ENCODE measurements around the gene KRT4.

The KRT4 gene

GRCh38 chr12:52781399-52782082 is 32.4 kb downstream of the KRT4 start:
- DNase-seq = no peak
- TF ChIP-seq POLR2A (IDR thresholded peaks at IDR 0.05; ENCODE audit: low read length) (no peak), GATA1 (IDR thresholded peaks at IDR 0.05; ENCODE audit: low read depth, low read length) (no peak)

DNA sequence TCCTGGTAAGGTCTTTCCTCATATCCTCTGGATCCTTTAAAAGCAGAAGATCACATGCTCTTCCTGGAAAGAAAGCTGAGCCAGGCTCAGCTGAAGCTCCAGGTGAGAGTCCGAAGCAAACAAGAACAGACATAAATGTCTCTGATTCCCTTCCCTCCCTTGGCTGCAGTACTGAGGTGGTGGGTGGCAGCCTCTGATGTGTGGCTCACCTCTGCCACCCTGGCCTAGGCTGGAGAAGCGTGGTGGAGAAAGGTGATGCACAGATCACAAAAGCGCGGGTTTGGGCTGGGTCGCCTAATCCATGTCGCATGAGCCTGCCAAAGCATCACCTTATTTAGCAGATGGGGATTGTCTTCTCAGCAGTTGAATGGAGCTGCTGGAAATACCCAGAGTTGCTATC is 34.0 kb downstream of the KRT4 start:
- no peak for DNase-seq
- no peak for TF ChIP-seq POLR2A (IDR thresholded peaks at IDR 0.05; ENCODE audit: low read length)
- TF ChIP-seq GATA1 (IDR thresholded peaks at IDR 0.05; ENCODE audit: low read depth, low read length) = no peak

DNA sequence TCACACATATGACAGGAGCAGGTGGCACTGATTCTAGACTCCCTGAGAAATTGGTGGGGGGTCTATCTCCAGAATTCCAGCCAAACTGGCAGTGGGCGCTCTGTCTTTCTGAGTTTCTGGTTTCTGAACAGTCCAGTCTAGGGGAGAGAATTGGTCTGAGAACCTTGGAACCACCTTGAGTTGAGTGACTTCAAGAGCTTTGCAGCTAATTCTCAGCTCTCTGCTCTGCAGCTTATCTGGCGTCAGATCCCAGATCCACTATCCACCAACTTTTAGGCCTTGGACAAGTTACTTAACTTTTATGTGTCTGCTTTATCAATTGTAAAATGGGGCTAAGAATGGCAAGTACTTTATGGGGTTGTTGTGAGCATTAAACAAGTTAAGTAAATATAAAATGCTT is 35.1 kb downstream of the KRT4 start:
- TF ChIP-seq POLR2A (IDR thresholded peaks at IDR 0.05; ENCODE audit: low read length) (no peak), GATA1 (IDR thresholded peaks at IDR 0.05; ENCODE audit: low read depth, low read length) (no peak)

GRCh38 chr12:52777566-52777965 is 36.4 kb downstream of the KRT4 start:
- TF ChIP-seq POLR2A (IDR thresholded peaks at IDR 0.05; ENCODE audit: low read length) = no peak
- no peak for TF ChIP-seq GATA1 (IDR thresholded peaks at IDR 0.05; ENCODE audit: low read depth, low read length)
- no peak for DNase-seq

More for the DNA sequence above, 35.1 kb downstream of the KRT4 start:
- no peak for DNase-seq

DNA sequence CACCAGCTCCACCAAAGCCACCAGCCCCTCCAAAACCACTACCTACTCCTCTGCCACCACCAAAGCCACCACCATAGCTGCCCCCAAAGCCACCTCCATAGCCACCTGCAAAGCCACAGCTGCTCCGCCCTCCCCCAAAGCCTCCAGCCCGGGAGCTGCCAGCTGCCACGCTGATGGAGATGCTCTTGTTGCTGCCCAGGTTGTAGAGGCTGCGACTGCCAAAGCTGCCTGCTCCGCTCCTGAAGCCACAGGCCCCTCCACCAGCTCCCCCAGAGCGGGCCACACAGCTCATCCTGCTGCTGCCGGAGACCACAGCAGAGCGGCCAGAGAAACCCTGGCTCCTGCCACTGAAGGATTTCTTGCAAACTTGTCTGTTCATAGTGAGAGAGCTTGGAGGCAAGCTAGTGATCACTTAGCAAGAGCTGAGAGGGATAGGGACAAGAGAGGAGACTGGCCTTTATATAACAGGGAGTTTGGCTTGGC is 37.0 kb downstream of the KRT4 start, which contains the start of gene KRT76:
KRT76 (minus strand) TSS at position 433 of the 483 bp plus-strand sequence; CDS start at position 379, 54 bp downstream.
- TF ChIP-seq POLR2A (IDR thresholded peaks at IDR 0.05; ENCODE audit: low read length) (no peak), GATA1 (IDR thresholded peaks at IDR 0.05; ENCODE audit: low read depth, low read length) (no peak)
- DNase-seq = no peak

- no peak for DNase-seq
- TF ChIP-seq POLR2A (IDR thresholded peaks at IDR 0.05; ENCODE audit: low read length) (no peak), GATA1 (IDR thresholded peaks at IDR 0.05; ENCODE audit: low read depth, low read length) (no peak)
These were observed 37.5 kb downstream of the KRT4 start for GRCh38 chr12:52776435-52776834.

DNA sequence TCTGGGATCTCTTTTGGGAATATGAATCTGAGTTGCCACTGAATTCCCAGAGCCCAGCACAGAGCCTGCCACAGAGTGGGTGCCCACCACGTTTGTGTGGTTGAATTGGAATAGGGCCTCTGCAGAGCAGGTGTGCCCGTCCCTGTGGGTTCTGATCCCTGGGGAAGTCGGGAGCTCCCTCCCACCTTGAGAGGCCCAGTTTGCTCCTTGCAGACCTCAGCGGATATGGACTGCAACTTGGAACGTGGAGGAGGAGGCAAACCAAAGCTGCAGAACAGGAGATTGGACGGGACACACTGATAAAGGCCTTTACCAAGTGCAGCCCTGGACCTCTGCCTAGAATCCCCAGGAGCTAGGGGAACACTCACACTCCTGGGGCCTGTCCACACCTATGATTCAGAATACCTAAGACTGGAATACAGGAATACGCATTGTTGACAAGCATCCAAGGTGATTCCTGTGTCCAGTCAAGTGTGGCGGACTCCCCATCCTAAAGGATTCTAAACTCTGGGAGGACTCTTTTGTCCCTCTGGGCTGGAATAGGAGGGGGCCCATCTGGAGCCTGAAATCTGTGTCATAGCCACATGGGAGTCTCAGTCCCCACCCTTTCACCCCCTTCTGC is 39.2 kb downstream of the KRT4 start:
- no peak for DNase-seq
- TF ChIP-seq GATA1 (IDR thresholded peaks at IDR 0.05; ENCODE audit: low read depth, low read length) (no peak), POLR2A (IDR thresholded peaks at IDR 0.05; ENCODE audit: low read length) (no peak)

DNA sequence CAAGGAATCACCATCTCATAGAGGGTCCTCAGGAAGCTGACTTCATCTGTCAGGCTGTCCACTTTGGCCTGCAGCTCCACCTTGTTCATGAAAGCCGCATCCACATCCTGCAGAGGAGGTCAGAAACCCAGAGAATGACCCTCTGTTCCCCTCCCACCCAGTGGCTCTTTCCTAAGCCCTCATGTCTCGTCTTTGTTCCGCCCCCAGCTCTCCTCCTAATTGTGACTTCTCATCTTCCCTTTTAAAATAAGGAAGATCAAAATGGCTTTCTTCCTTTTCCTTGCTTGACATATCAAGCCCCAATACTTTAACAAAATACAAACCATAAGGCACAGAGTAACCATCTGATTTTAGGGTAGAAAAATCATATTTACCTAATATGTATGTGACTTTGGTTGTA is 41.1 kb downstream of the KRT4 start:
- DNase-seq = no peak

DNA sequence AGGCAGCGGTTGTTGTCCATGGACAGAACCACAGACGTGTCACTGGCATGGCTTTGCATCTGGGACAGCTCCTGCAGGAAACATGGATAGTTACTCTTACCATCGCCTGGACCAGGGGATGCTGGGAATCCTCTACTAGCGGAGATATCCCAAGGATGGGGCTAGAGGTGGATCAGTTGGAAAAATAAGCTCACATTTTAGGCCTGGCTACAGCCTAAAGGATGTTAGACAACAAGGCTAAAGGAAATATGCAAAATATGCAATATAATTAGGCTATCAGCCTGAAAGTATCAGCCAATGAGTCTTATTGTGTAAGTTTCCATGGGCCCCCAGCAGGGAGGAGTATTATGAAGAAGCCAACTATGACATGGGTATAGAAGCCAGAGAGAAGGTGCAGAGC is 41.7 kb downstream of the KRT4 start:
- TF ChIP-seq POLR2A (IDR thresholded peaks at IDR 0.05; ENCODE audit: low read length) (no peak), GATA1 (IDR thresholded peaks at IDR 0.05; ENCODE audit: low read depth, low read length) (no peak)
- DNase-seq = no peak

More for the DNA sequence above, 41.1 kb downstream of the KRT4 start:
- TF ChIP-seq POLR2A (IDR thresholded peaks at IDR 0.05; ENCODE audit: low read length) (no peak), GATA1 (IDR thresholded peaks at IDR 0.05; ENCODE audit: low read depth, low read length) (no peak)

GRCh38 chr12:52771505-52771904 is 42.4 kb downstream of the KRT4 start:
- TF ChIP-seq GATA1 (IDR thresholded peaks at IDR 0.05; ENCODE audit: low read depth, low read length) (no peak), POLR2A (IDR thresholded peaks at IDR 0.05; ENCODE audit: low read length) (no peak)

GRCh38 chr12:52771088-52771487 is 42.8 kb downstream of the KRT4 start:
- no peak for DNase-seq
- no peak for TF ChIP-seq POLR2A (IDR thresholded peaks at IDR 0.05; ENCODE audit: low read length)

More at GRCh38 chr12:52771505-52771904, 42.4 kb downstream of the KRT4 start:
- no peak for DNase-seq

GRCh38 chr12:52769946-52770345 is 44.0 kb downstream of the KRT4 start:
- no peak for TF ChIP-seq POLR2A (IDR thresholded peaks at IDR 0.05; ENCODE audit: low read length)
- no peak for TF ChIP-seq GATA1 (IDR thresholded peaks at IDR 0.05; ENCODE audit: low read depth, low read length)
- DNase-seq = no peak

DNA sequence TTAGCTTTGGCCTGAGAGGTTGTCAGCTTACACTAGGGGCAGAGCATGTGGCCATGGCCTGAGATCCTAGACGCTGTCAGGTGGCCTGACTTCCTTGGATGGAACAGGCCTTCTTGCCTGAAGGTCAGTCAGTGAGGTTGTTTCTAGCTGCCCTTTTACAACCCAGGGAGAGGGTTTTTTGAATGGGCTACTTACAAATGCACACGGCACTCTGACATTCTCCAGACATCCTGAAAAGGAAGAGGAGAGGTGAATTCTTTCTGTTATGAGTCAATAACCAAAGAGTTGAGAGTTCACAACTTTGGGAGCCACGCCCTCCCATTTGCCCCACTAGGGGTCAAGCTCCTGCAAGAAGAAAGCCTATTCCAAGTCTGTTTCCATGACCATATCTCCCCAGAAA is 44.6 kb downstream of the KRT4 start:
- DNase-seq = no peak
- TF ChIP-seq POLR2A (IDR thresholded peaks at IDR 0.05; ENCODE audit: low read length) = no peak

DNA sequence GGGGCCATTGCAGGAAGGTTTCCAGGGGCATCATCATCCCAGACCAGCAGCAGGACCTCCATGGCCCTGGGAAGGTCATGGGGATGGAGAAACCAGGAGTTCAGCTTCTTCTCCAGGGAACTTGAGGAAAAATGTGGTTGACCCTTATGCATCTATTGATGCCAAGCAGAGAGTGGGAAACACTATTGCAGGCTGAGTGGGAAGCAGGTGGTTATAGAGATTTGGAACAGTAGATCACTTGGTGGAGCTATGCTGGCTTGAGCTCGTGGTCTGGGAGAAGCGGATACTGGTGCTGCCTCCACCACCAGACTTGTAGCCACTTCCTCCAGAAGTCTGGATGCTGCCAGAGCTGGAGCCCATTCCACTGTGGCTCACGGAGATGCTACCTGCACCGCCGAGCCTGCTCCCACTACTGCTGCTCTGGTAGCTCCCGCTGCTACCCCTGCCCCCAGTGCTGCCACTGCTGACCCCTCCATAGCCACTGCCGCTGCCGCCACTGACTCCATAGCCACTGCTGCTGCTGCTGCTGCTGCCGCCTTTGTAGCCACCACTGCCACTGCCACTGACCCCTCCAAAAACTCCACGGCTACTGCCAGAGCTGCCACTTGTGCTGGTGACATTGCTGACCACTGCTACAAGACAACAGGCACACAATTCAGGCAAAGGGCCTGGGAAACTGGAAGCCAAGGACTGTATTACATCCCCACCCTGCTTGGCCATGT is 45.3 kb downstream of the KRT4 start:
- TF ChIP-seq POLR2A (IDR thresholded peaks at IDR 0.05; ENCODE audit: low read length) = no peak
- TF ChIP-seq GATA1 (IDR thresholded peaks at IDR 0.05; ENCODE audit: low read depth, low read length) = no peak
- no peak for DNase-seq

All from erythroblast (primary cell).